Stimulated activated CD8-positive, alpha-beta memory T cell treated with anti-CD3 and anti-CD28 coated beads, Interleukin-15, amount 100 ng/mL, for 48 hours (primary cell): ENCODE results near the gene CFAP90.

Experiments used
- DNase-seq, 2 donors: peaks; one replicate each; pipeline ENCODE4 v3.0.0-alpha.2; 2020; ENCODE audit warnings: low read depth in 2 of 2

Gene CFAP90

GRCh38 chr5:7822449-7822848 is 28.5 kb downstream of the CFAP90 start:
- no peak for DNase-seq

- no peak for DNase-seq
These were observed 34.4 kb downstream of the CFAP90 start for GRCh38 chr5:7816535-7816901.

GRCh38 chr5:7815892-7816534 is 34.9 kb downstream of the CFAP90 start:
- DNase-seq = peak; percentile 45 to 47

- no peak for DNase-seq
These were observed 36.1 kb downstream of the CFAP90 start for GRCh38 chr5:7814816-7815215.

GRCh38 chr5:7813576-7813975 is 37.4 kb downstream of the CFAP90 start:
- DNase-seq = no peak

GRCh38 chr5:7813007-7813406 is 37.9 kb downstream of the CFAP90 start:
- DNase-seq = no peak

- no peak for DNase-seq
These were observed 39.2 kb downstream of the CFAP90 start for GRCh38 chr5:7811715-7812114.

GRCh38 chr5:7808998-7809397 is 41.9 kb downstream of the CFAP90 start:
- no peak for DNase-seq

- DNase-seq = no peak
These were observed 45.6 kb downstream of the CFAP90 start for GRCh38 chr5:7805379-7805778.

GRCh38 chr5:7803937-7804336 is 47.0 kb downstream of the CFAP90 start:
- DNase-seq = no peak

- no peak for DNase-seq
These were observed 48.1 kb downstream of the CFAP90 start for GRCh38 chr5:7802855-7803254.

- DNase-seq = no peak
These were observed 48.9 kb downstream of the CFAP90 start for GRCh38 chr5:7801891-7802614.

GRCh38 chr5:7795306-7795705 is 55.6 kb downstream of the CFAP90 start:
- DNase-seq = no peak

GRCh38 chr5:7794823-7795222 is 56.1 kb downstream of the CFAP90 start:
- DNase-seq = no peak

GRCh38 chr5:7794311-7794710 is 56.6 kb downstream of the CFAP90 start:
- no peak for DNase-seq

- no peak for DNase-seq
These were observed 57.0 kb downstream of the CFAP90 start for GRCh38 chr5:7793895-7794294.

GRCh38 chr5:7789567-7789966 is 61.4 kb downstream of the CFAP90 start:
- no peak for DNase-seq

GRCh38 chr5:7787770-7788169 is 63.2 kb downstream of the CFAP90 start:
- DNase-seq = no peak

- DNase-seq = no peak
These were observed 66.1 kb downstream of the CFAP90 start for GRCh38 chr5:7784683-7785380.

GRCh38 chr5:7781899-7782298 is 69.0 kb downstream of the CFAP90 start:
- no peak for DNase-seq
